ENCODE data around the gene COL27A1. TPM values are rescaled to one million over a fixed set of nuclear protein-coding genes. Genes with fewer than 3 reads are reported as not detected.
"Not testable (repeated sequence)": the region's sequence is repeated elsewhere in the genome, so short reads cannot be mapped to it uniquely, and the experiment has no call there.

Gene COL27A1
- total RNA-seq, 1 experiment from 2014 or later = 12.0 TPM

GRCh38 chr9:114125476-114126013 is 29.8 kb upstream of the COL27A1 start:
- Histone ChIP-seq H3K4me3 (replicated peaks in 1 of 2; ENCODE audit: low read depth in 1 of 2, low read length in 2 of 2) (no peak overlapping the region), H4K20me1 (ENCODE audit: insufficient read depth) (no peaks in the 10 kb centered on the region), H3K9me2 (ENCODE audit: insufficient read depth) (no peaks in the 10 kb centered on the region), H3K27me3 (ENCODE audit: insufficient read depth, low read length) (no peaks in the 10 kb centered on the region; the same call in 1 of the 2 replicates), H3K4me1 (ENCODE audit: control insufficient read depth in 1 of 2, insufficient read depth in 2 of 2, low read length in 2 of 2) (no peaks in the 10 kb centered on the region), H3K36me3 (ENCODE audit: control insufficient read depth in 1 of 2, insufficient read depth in 2 of 2, low read length in 2 of 2) (no peaks in the 10 kb centered on the region), H2AFZ (ENCODE audit: low read depth, low read length, poor library complexity, severe bottlenecking) (no peak overlapping the region), H3K9ac (ENCODE audit: low read length) (no peak overlapping the region), H3K4me2 (ENCODE audit: low read length) (no peak overlapping the region), H3K9me3 (ENCODE audit: control insufficient read depth in 1 of 2, insufficient read depth in 1 of 2, low read depth in 1 of 2, low read length in 2 of 2) (peaks cover 0 to 7% of the 10 kb centered on the region in 2 experiments; a peak in 1 of 4 replicates), H3K27ac (ENCODE audit: low read depth, low read length) (no peak overlapping the region), H3K79me2 (ENCODE audit: insufficient read depth, low read length) (no peaks in the 10 kb centered on the region)
- ChIA-PET CTCF (no interaction called here), POLR2A (no interaction called here), RAD21 (ENCODE audit: low non-redundant PET in 1 of 2, low total read pairs in 2 of 2, uncharacterized antibody in 2 of 2, unreplicated experiment in 2 of 2) (no interaction called here)
- ATAC-seq (no peak), DNase-seq (ENCODE audit: low read depth, low spot score) (no peak)
- no TSS peak for BruUV-seq (replicated peaks)
- intact Hi-C loops (cut with micrococcal nuclease) = no loop called here
- TF ChIP-seq ELF1 (IDR thresholded peaks at IDR 0.05; ENCODE audit: borderline replicate concordance, low read depth) = no peak

- Histone ChIP-seq H3K4me3 (replicated peaks in 1 of 2; ENCODE audit: low read depth in 1 of 2, low read length in 2 of 2) (no peak overlapping the region), H3K79me2 (ENCODE audit: insufficient read depth, low read length) (no peaks in the 10 kb centered on the region), H3K9me2 (ENCODE audit: insufficient read depth) (no peaks in the 10 kb centered on the region), H3K4me1 (ENCODE audit: control insufficient read depth in 1 of 2, insufficient read depth in 2 of 2, low read length in 2 of 2) (no peaks in the 10 kb centered on the region), H2AFZ (ENCODE audit: low read depth, low read length, poor library complexity, severe bottlenecking) (no peak overlapping the region), H3K36me3 (ENCODE audit: control insufficient read depth in 1 of 2, insufficient read depth in 2 of 2, low read length in 2 of 2) (no peaks in the 10 kb centered on the region), H4K20me1 (ENCODE audit: insufficient read depth) (no peaks in the 10 kb centered on the region), H3K27me3 (ENCODE audit: insufficient read depth, low read length) (no peaks in the 10 kb centered on the region), H3K9me3 (ENCODE audit: control insufficient read depth in 1 of 2, insufficient read depth in 1 of 2, low read depth in 1 of 2, low read length in 2 of 2) (peaks cover 0 to 7% of the 10 kb centered on the region in 2 experiments; a peak in 1 of 4 replicates), H3K27ac (ENCODE audit: low read depth, low read length) (no peak overlapping the region), H3K9ac (ENCODE audit: low read length) (no peak overlapping the region), H3K4me2 (ENCODE audit: low read length) (no peak overlapping the region)
- no peak for TF ChIP-seq YY1 (IDR thresholded peaks at IDR 0.05; ENCODE audit: extremely low read depth, insufficient replicate concordance, low read depth, low read length)
- TF ChIP-seq EZH2phosphoT487 (IDR thresholded peaks at IDR 0.05; ENCODE audit: borderline replicate concordance) = no peak
- TF ChIP-seq EZH2 (IDR thresholded peaks at IDR 0.05) = no peak
- ChIA-PET POLR2A (no interaction called here), RAD21 (ENCODE audit: low non-redundant PET in 1 of 2, low total read pairs in 2 of 2, uncharacterized antibody in 2 of 2, unreplicated experiment in 2 of 2) (no interaction called here), CTCF (no interaction called here)
- DNase-seq (ENCODE audit: low read depth, low spot score) (no peak), ATAC-seq (no peak)
- no TSS peak for BruUV-seq (replicated peaks)
- intact Hi-C loops (cut with micrococcal nuclease) = no loop called here
Measured at GRCh38 chr9:114126247-114127060, 28.9 kb upstream of the COL27A1 start.

GRCh38 chr9:114128759-114129158 is 26.6 kb upstream of the COL27A1 start:
- CTCF ChIA-PET; H3K4me2 ChIP-seq (ENCODE audit: low read length); intact Hi-C loops (cut with micrococcal nuclease); H3K27me3 ChIP-seq (ENCODE audit: insufficient read depth, low read length); H3K4me3 ChIP-seq (replicated peaks in 1 of 2; ENCODE audit: low read depth in 1 of 2, low read length in 2 of 2); H3K4me1 ChIP-seq (ENCODE audit: control insufficient read depth in 1 of 2, insufficient read depth in 2 of 2, low read length in 2 of 2); RAD21 ChIA-PET (ENCODE audit: low non-redundant PET in 1 of 2, low total read pairs in 2 of 2, uncharacterized antibody in 2 of 2, unreplicated experiment in 2 of 2); H3K9me3 ChIP-seq (ENCODE audit: control insufficient read depth in 1 of 2, insufficient read depth in 1 of 2, low read depth in 1 of 2, low read length in 2 of 2); H3K27ac ChIP-seq (ENCODE audit: low read depth, low read length); H3K9me2 ChIP-seq (ENCODE audit: insufficient read depth); H3K79me2 ChIP-seq (ENCODE audit: insufficient read depth, low read length); H2AFZ ChIP-seq (ENCODE audit: low read depth, low read length, poor library complexity, severe bottlenecking); POLR2A ChIA-PET; H3K36me3 ChIP-seq (ENCODE audit: control insufficient read depth in 1 of 2, insufficient read depth in 2 of 2, low read length in 2 of 2); H3K9ac ChIP-seq (ENCODE audit: low read length); BruUV-seq (replicated peaks); ATAC-seq; DNase-seq (ENCODE audit: low read depth, low spot score); H4K20me1 ChIP-seq (ENCODE audit: insufficient read depth): not testable (repeated sequence)

All from HCT116 (cell line).